Calu3 (cell line): ENCODE results near the gene RAB20. TPM values are rescaled to one million over a fixed set of nuclear protein-coding genes. Genes with fewer than 3 reads are reported as not detected.

Experiments used
- BruUV-seq: library from RNA; stranded (reverse); fragments of 400-500 nt; replicated peaks from 2 replicates; lab custom pipeline; 2021; lab: Mats Ljungman, UMichigan
- CTCF ChIA-PET: fragments of 300-600 bp; sonication (Branson Sonifier 250); formaldehyde crosslinking; loops from one replicate; lab custom pipeline; 2022; ENCODE audit warnings: antibody characterized with exemption; lab: Charles Lee
- DNase-seq: peaks from one replicate; pipeline ENCODE4 v3.0.0; 2022
- H3K27ac Mint-ChIP-seq: one replicate; pipeline ENCODE4 v1.8.0; 2022; ENCODE audit warnings: mixed read lengths; ENCODE audit not compliant: unreplicated experiment
- H3K27me3 Mint-ChIP-seq: one replicate; pipeline ENCODE4 v1.8.0; 2022; ENCODE audit warnings: mixed read lengths; ENCODE audit not compliant: unreplicated experiment
- H3K36me3 Mint-ChIP-seq: one replicate; pipeline ENCODE4 v1.8.0; 2022; ENCODE audit warnings: mild to moderate bottlenecking, moderate library complexity, mixed read lengths; ENCODE audit not compliant: insufficient read depth, unreplicated experiment
- H3K4me1 Mint-ChIP-seq: one replicate; pipeline ENCODE4 v1.8.0; 2022; ENCODE audit warnings: mild to moderate bottlenecking, low read depth, mixed read lengths; ENCODE audit not compliant: unreplicated experiment
- H3K4me3 Mint-ChIP-seq: one replicate; pipeline ENCODE4 v1.8.0; 2022; ENCODE audit warnings: mild to moderate bottlenecking, low read depth, moderate library complexity, mixed read lengths; ENCODE audit not compliant: unreplicated experiment
- H3K9me3 Mint-ChIP-seq: one replicate; pipeline ENCODE4 v1.8.0; 2022; ENCODE audit warnings: low read depth, mixed read lengths; ENCODE audit not compliant: unreplicated experiment
- intact Hi-C: fragments of 100-400 bp; cut with micrococcal nuclease; formaldehyde crosslinking; loops from one replicate; pipeline ENCODE4 v1.10.0; 2022; ENCODE audit not compliant: unreplicated experiment
- total RNA-seq: library from RNA; stranded (reverse); gene quantifications from 2 replicates; pipeline ENCODE4 v1.2.3, GENCODE V29; 2022
- TF ChIP-seq, protein P1 (sequence below): fragments of 200-600 bp; IDR thresholded peaks from one replicate; pipeline ENCODE4 v1.8.0; 2022; ENCODE audit warnings: antibody characterized with exemption; ENCODE audit not compliant: unreplicated experiment

The RAB20 gene
- total RNA-seq, 1 experiment from 2014 or later: 9.7 TPM

DNA sequence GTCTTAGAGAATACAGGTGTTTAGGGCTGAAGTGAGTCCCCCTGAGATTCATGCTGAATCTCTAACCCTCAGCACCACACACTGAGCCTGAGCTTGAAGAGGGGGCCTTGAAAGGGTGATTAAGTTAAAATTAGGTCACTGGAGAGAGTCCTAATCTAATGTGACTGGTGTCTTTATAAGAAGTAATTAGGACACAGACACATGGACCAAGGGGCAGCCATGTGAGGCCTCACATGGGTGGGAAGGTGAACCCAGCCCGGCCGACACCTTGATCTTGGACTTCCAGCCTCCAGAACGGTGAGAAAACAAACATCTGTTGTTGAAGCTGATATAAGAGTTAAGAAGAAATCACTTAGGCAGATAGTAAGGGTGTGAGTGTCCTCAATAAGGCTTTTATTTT lies 7.1 kb upstream of the RAB20 start:
- CTCF ChIA-PET: interaction anchor here (1.1 kb wide), 1 partner anchor 36 kb away, joined by 3 read pairs; no protein-coding TSS in a partner anchor
- DNase-seq: no peak
- H3K9me3 Mint-ChIP-seq: no peaks in the 10 kb centered on the region
- no peak overlapping the region for H3K4me3 Mint-ChIP-seq
- peaks cover 12% of the 10 kb centered on the region for H3K4me1 Mint-ChIP-seq
- intact Hi-C loops: no loop called here
- BruUV-seq: no TSS peak
- no peaks in the 10 kb centered on the region for H3K27me3 Mint-ChIP-seq
- TF ChIP-seq, protein P1, sequence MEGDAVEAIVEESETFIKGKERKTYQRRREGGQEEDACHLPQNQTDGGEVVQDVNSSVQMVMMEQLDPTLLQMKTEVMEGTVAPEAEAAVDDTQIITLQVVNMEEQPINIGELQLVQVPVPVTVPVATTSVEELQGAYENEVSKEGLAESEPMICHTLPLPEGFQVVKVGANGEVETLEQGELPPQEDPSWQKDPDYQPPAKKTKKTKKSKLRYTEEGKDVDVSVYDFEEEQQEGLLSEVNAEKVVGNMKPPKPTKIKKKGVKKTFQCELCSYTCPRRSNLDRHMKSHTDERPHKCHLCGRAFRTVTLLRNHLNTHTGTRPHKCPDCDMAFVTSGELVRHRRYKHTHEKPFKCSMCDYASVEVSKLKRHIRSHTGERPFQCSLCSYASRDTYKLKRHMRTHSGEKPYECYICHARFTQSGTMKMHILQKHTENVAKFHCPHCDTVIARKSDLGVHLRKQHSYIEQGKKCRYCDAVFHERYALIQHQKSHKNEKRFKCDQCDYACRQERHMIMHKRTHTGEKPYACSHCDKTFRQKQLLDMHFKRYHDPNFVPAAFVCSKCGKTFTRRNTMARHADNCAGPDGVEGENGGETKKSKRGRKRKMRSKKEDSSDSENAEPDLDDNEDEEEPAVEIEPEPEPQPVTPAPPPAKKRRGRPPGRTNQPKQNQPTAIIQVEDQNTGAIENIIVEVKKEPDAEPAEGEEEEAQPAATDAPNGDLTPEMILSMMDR: no peak
- H3K27ac Mint-ChIP-seq: no peak overlapping the region
- H3K36me3 Mint-ChIP-seq: peaks cover 4% of the 10 kb centered on the region

DNA sequence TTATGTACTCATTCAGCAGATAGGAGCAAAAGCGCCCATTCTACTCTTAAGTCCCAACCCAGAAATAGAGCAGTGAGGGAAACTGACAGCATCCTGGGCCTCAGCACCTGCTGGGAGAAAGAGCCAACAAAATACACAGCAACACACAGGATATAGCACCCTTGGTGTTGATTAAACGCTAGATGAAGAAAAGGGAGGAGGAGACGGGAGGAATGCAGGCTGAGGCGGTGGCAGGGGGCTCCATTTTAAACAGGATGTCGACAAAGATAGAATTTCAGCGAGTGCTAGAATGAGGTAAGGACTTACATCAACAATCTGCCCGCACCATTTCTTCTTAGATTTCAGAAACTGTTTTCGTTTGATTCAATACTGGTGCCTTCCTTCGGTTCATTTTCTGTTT lies 4.6 kb upstream of the RAB20 start:
- Mint-ChIP-seq H3K36me3 (peaks cover 23% of the 10 kb centered on the region), H3K27me3 (no peaks in the 10 kb centered on the region), H3K4me3 (no peak overlapping the region), H3K27ac (no peak overlapping the region), H3K4me1 (peaks cover 12% of the 10 kb centered on the region), H3K9me3 (no peaks in the 10 kb centered on the region)
- DNase-seq: no peak
- intact Hi-C loops: no loop called here
- CTCF ChIA-PET: no interaction called here
- BruUV-seq: no TSS peak
- TF ChIP-seq, protein P1: no peak

DNA sequence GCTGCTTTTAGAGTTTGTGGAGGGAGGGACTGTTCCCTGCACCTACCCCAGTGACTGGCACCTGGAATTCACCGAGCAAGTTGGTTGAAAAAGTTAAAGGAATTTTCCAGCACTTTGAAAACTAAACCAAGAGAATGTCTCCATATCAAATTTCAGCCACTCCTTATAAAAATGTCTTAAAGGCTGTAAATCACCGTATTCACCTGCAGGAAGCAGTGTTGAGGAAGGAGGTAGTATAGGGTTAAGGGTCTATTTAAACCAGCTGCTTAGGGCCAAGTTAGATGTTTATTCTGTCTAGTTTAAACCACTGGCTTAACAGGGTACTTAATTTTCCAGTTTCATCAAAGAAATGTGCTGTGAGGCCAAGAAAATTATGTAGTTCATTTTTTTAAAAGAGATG lies 3.8 kb upstream of the RAB20 start:
- Mint-ChIP-seq H3K27me3 (no peaks in the 10 kb centered on the region), H3K9me3 (no peaks in the 10 kb centered on the region), H3K4me1 (peaks cover 12% of the 10 kb centered on the region), H3K4me3 (no peak overlapping the region), H3K27ac (no peak overlapping the region), H3K36me3 (peaks cover 31% of the 10 kb centered on the region)
- no TSS peak for BruUV-seq
- intact Hi-C loops: no loop called here
- no peak for DNase-seq
- CTCF ChIA-PET: no interaction called here
- TF ChIP-seq, protein P1: no peak

DNA sequence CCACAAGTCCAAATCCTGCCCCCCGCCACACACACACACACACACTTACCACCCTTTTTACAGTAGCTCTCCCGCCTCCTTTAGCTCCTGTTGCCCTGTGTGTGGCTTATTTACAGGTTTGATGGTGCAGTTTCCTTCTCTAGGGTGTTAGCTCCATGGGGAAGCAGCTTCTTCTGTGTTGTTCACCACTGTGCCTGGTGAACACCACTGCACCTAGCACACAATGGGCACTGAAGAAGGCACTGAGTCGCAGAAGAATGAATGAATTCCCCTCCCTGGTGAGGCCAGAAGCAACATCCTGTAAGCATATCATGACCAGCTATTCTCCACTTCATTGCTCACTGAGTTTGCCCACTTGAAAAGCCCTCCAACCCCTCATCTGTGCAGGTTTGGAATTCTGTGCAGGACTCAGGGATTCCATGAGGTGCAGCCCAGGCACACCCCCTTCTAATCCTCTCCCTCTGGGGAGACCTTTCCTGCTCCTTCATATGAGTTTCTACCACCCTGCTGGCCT lies 3.0 kb upstream of the RAB20 start:
- H3K36me3 Mint-ChIP-seq: peaks cover 39% of the 10 kb centered on the region
- H3K4me1 Mint-ChIP-seq: peaks cover 12% of the 10 kb centered on the region
- H3K27ac Mint-ChIP-seq: no peak overlapping the region
- TF ChIP-seq, protein P1: no peak
- no peak for DNase-seq
- CTCF ChIA-PET: no interaction called here
- BruUV-seq: no TSS peak
- no peaks in the 10 kb centered on the region for H3K9me3 Mint-ChIP-seq
- intact Hi-C loops: no loop called here
- H3K4me3 Mint-ChIP-seq: no peak overlapping the region
- H3K27me3 Mint-ChIP-seq: no peaks in the 10 kb centered on the region
